Measurements from ENCODE around the gene SLC13A3. TPM values are rescaled to one million over a fixed set of nuclear protein-coding genes. Genes with fewer than 3 reads are reported as not detected.

The SLC13A3 gene
- total RNA-seq, 1 experiment from 2014 or later, result 17.5 TPM

- Mint-ChIP-seq H3K27me3 (ENCODE audit: low read depth) (no peaks in the 10 kb centered on the region; the same call in 1 of the 2 replicates), H3K4me3 (no peak overlapping the region), H3K4me1 (peaks cover 28 to 47% of the 10 kb centered on the region in 2 experiments), H3K36me3 (ENCODE audit: insufficient read depth in 1 of 3, low read depth in 3 of 3) (peaks cover 11 to 38% (median 16%) of the 10 kb centered on the region in 3 experiments; a peak in 6 of 7 replicates), H3K27ac (no peak overlapping the region), H3K9me3 (peaks cover 16 to 19% of the 10 kb centered on the region in 2 experiments)
- Histone ChIP-seq H2BK12ac (ENCODE audit: insufficient read length, low read depth, low read length) (no peak overlapping the region), H3K79me2 (ENCODE audit: insufficient read depth, low read length) (no peaks in the 10 kb centered on the region), H2AK5ac (ENCODE audit: insufficient read length, low read length) (no peak overlapping the region), H3K27me3 (ENCODE audit: insufficient read depth, low read length) (no peaks in the 10 kb centered on the region), H4K5ac (ENCODE audit: insufficient read length, low read depth, low read length) (no peak overlapping the region), H4K91ac (ENCODE audit: insufficient read length, low read depth, low read length) (no peak overlapping the region), H2AFZ (ENCODE audit: low read length) (no peak overlapping the region), H3K27ac (ENCODE audit: insufficient read length, low read depth, low read length) (no peak overlapping the region), H3T11ph (ENCODE audit: low read length) (no peak overlapping the region), H4K8ac (replicated peaks; ENCODE audit: insufficient read length, low read depth, low read length) (no peak overlapping the region), H3K4me2 (ENCODE audit: insufficient read depth, insufficient read length, low read length) (no peak overlapping the region), H3K4ac (ENCODE audit: low read depth, low read length) (no peak overlapping the region), H3K23me2 (ENCODE audit: insufficient read length, low read depth, low read length, poor library complexity, severe bottlenecking) (no peaks in the 10 kb centered on the region), H2BK20ac (ENCODE audit: low read depth, low read length, poor library complexity, severe bottlenecking) (no peak overlapping the region), H2BK5ac (ENCODE audit: insufficient read length, low read length) (no peak overlapping the region), H4K20me1 (ENCODE audit: control insufficient read depth, insufficient read depth, insufficient read length) (no peaks in the 10 kb centered on the region), H3K4me1 (ENCODE audit: insufficient read depth, low read length) (peaks cover 4% of the 10 kb centered on the region; the same call in 1 of the 2 replicates), H3K23ac (ENCODE audit: insufficient read length, low read depth, low read length) (no peak overlapping the region), H3K79me1 (ENCODE audit: insufficient read depth, low read depth, low read length, poor library complexity, severe bottlenecking) (no peaks in the 10 kb centered on the region), H3K18ac (ENCODE audit: insufficient read length, low read depth, low read length) (no peak overlapping the region), H2BK120ac (ENCODE audit: low read depth, low read length, poor library complexity, severe bottlenecking) (no peak overlapping the region), H3K14ac (ENCODE audit: insufficient read depth, low read length) (no peak overlapping the region), H3K9ac (ENCODE audit: extremely low read depth, insufficient read length, low read length) (no peak overlapping the region), H2BK15ac (ENCODE audit: low read depth, low read length) (no peak overlapping the region), H3K9me3 (ENCODE audit: control insufficient read depth, low read depth, low read length) (peaks cover 6% of the 10 kb centered on the region), H3K56ac (ENCODE audit: insufficient read length, low read depth, low read length) (no peak overlapping the region)
- WGBS (ENCODE audit: extremely low coverage, insufficient read length, low lambda C conversion rate), result no CpG with 5 or more reads among the region's 1 CpG
- no peak for TF ChIP-seq CTCF (conservative IDR thresholded peaks at IDR 0.05)
- DNase-seq, result no peak
These were observed 25.3 kb downstream of the SLC13A3 start for GRCh38 chr20:46625875-46626373.

All from H9 (cell line).